ENCODE data around the gene ASB10.

The ASB10 gene

DNA sequence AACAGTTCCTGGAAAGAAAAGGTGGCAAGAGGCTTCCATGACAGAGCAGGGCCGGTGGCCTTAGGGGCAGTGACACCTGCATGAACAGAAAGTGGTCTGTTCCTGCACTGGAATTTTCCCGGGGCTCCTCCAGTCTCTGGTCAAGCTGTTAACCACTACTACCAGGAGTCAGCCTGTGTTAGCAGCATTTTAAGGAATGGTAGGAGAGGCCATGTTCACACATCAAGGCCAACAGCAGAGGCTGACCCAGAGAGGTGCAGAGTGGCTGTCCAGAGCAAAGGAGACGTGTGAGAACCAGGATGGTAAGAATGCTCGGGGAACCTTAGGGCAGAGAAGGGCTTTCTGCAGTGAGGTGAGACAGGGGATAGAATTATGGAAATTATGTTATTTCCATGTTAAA is 14.7 kb upstream of the ASB10 start:
- H3K27ac ChIP-seq, result no peak overlapping the region
- TF ChIP-seq ZFX (IDR thresholded peaks at IDR 0.05; ENCODE audit: borderline replicate concordance), result no peak
- TF ChIP-seq, protein P1, sequence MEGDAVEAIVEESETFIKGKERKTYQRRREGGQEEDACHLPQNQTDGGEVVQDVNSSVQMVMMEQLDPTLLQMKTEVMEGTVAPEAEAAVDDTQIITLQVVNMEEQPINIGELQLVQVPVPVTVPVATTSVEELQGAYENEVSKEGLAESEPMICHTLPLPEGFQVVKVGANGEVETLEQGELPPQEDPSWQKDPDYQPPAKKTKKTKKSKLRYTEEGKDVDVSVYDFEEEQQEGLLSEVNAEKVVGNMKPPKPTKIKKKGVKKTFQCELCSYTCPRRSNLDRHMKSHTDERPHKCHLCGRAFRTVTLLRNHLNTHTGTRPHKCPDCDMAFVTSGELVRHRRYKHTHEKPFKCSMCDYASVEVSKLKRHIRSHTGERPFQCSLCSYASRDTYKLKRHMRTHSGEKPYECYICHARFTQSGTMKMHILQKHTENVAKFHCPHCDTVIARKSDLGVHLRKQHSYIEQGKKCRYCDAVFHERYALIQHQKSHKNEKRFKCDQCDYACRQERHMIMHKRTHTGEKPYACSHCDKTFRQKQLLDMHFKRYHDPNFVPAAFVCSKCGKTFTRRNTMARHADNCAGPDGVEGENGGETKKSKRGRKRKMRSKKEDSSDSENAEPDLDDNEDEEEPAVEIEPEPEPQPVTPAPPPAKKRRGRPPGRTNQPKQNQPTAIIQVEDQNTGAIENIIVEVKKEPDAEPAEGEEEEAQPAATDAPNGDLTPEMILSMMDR (IDR thresholded peaks at IDR 0.05), result no peak

DNA sequence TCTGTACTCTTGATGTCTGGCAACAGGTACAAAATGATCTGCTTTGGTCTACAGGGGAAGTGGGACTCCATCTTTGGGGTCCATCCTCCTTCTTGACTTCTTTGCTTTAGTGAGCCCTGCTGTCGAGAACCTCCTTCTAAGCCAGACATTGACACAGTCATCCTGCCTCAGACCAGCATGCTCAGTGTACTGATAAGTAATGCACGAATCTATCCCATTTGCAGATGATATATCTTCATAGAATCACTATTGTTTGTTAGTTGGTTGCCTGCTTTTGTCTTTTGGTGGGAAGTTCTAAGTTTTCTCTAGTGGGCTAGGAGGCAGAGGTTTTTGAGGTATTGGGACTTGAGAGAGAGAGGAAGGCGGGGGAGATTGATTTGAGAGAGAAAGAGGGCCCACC is 14.3 kb upstream of the ASB10 start:
- no peak overlapping the region for H3K27ac ChIP-seq
- TF ChIP-seq, protein P1 (IDR thresholded peaks at IDR 0.05), result no peak
- no peak for TF ChIP-seq ZFX (IDR thresholded peaks at IDR 0.05; ENCODE audit: borderline replicate concordance)

DNA sequence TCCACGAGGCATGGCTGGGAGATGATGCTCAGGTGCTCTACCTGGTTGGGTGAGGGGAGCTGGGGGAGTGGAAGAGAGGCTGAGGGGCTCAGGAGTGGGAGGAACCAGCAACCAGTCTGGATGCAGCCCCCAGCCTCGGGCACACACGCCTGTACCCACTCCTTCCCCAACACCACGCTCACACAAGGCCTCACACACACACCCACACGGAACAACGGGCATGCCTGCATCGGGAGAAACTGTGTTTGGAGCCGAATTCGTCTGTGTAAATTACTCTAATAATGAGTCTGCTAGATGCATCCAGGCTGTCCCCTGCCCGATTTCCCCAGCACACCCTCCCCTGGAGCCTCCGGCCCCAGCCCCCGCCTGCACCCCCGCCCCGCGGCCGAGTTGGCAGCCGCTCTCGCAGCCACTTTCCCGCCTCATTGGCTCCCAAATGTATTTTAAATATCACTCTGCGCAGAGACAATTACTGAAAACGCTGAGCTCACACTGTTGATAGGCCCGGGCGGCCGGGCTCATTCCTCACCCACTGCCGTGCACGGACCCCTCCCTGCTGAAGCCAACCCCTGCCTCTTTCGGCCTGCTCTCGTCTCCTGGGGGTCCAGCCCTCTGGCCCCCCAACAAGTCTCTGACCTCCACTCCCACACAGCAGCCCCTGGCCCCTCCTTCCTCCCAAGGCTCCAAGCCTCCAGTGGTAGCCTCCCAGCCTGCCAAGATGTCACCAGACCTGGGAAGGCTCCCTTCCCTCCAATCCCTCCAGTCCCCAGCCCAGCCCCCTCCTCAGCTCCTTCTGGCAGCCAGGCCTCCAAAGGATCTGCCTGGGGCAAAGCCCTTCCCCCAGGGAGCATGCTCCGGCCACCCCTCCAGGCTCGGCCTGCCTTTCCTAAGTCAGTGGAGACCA is 12.1 kb upstream of the ASB10 start:
- no peak overlapping the region for H3K27ac ChIP-seq
- TF ChIP-seq, protein P1 (IDR thresholded peaks at IDR 0.05), result no peak
- no peak for TF ChIP-seq ZFX (IDR thresholded peaks at IDR 0.05; ENCODE audit: borderline replicate concordance)

DNA sequence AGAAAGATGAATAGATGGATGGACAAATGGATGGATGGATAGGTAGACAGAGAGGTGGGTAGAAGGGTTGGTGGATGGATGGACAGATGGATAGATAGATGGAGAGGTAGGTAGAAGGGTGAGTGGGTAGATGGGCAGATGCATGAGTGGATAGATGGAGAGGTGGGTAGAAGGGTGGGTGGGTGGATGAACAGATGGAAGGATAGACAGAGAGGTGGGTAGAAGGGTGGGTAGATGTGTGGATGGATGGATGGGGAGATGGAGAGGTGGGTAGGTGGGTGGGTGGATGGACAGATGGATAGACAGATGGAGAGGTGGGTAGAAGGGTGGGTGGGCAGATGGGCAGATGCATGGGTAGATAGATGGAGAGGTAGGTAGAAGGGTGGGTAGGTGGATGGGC is 10.9 kb upstream of the ASB10 start:
- no peak overlapping the region for H3K27ac ChIP-seq
- TF ChIP-seq ZFX (IDR thresholded peaks at IDR 0.05; ENCODE audit: borderline replicate concordance), result no peak
- TF ChIP-seq, protein P1 (IDR thresholded peaks at IDR 0.05), result no peak

DNA sequence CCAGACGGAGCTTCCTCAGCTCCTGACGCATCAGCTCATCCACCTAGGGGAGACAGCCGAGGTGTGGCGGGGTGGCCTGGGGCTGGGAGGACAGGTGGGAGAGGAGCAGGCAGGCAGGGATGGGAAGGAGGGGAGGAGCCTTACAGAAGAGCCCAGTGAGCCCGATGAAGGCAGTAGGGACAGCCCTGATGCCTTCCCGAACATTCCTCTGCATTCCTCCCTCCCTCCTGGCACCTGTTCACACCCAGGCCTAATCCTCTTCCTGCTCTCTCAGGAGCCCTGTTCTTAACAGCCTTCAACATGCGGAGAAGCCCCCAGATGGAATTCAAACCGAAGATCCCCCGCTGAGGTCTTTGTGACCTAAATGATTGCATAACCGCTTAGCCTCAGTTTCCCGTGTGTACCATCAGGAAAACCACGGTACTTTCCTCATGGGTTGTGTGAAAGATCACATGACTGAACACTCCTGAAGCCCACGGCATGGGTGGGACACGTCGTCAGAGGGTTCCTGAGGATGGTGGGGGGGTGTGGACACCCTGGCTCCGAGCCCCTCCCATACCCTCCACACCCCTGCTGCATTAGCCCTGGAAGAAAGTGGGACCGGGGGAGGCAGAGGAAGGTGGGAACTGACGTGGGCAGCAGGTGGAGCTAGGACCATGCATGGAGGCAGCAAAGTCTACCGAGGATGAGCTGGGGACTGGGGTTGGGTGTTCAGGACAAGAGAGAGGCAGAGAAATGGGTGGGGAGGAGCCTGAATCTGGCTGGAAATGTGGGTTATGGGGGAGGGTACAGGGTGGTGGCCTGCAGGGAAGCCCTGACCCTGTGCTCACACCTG is 8.8 kb upstream of the ASB10 start:
- TF ChIP-seq, protein P1 (IDR thresholded peaks at IDR 0.05), result no peak
- TF ChIP-seq ZFX (IDR thresholded peaks at IDR 0.05; ENCODE audit: borderline replicate concordance), result no peak
- H3K27ac ChIP-seq, result no peak overlapping the region

DNA sequence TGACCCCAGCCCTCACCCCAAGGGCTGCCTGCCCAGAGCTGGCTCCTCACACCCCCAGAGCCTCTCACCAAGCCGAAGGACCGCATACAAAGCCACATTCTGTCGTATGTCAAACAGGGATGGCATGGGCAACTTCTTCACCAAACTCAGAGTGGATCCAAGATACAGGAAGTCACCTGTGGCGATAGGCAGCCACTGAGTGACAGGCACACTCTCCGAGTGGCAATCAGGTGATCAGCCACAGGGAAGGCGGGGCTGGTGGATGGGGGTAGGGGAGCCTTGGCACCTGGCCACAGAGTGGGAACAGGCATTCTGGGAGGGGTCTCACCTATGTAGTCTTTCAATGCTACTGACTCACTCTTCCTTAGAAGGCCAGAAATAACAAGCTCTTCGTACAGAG is 7.1 kb upstream of the ASB10 start:
- TF ChIP-seq, protein P1 (IDR thresholded peaks at IDR 0.05), result no peak
- no peak for TF ChIP-seq ZFX (IDR thresholded peaks at IDR 0.05; ENCODE audit: borderline replicate concordance)
- H3K27ac ChIP-seq, result no peak overlapping the region

All from 22Rv1 (cell line).